BJ (cell line): ENCODE measurements around the gene KCNH3. TPM values are rescaled to one million over a fixed set of nuclear protein-coding genes. Genes with fewer than 3 reads are reported as not detected.

Source experiments
- CTCF ChIA-PET: fragments of 350-600 bp; formaldehyde crosslinking; extraction: SDS; loops from one replicate; lab custom pipeline; 2021; ENCODE audit warnings: antibody characterized with exemption, inconsistent platforms; lab: Yijun Ruan, JAX
- POLR2A ChIA-PET: fragments of 300-600 bp; sonication (Branson Sonifier 250); formaldehyde crosslinking; extraction: SDS; loops from one replicate; lab custom pipeline; 2021; ENCODE audit warnings: antibody characterized with exemption; lab: Charles Lee
- DNase-seq: peaks from one replicate; pipeline ENCODE4 v3.0.0-alpha.2; 2011; ENCODE audit warnings: low read depth
- H3K27me3 ChIP-seq: 2 replicates; pipeline ENCODE4 v1.6.0; 2011; ENCODE audit warnings: low read length; ENCODE audit not compliant: control insufficient read depth, insufficient read depth
- H3K36me3 ChIP-seq: 2 replicates; pipeline ENCODE4 v1.5.1; 2011; ENCODE audit warnings: low read length; ENCODE audit not compliant: control insufficient read depth, insufficient read depth
- H3K4me3 ChIP-seq: 2 replicates; pipeline ENCODE4 v1.5.1; 2011; ENCODE audit warnings: low read depth, mild to moderate bottlenecking, control low read depth, low read length
- CTCF ChIP-seq: IDR thresholded peaks from 2 replicates; pipeline ENCODE4 v1.5.1; 2011; ENCODE audit warnings: low read depth, mild to moderate bottlenecking, control low read depth, inconsistent platforms, low read length, moderate library complexity; ENCODE audit not compliant: insufficient read depth
- polyA plus RNA-seq: library from polyadenylated mRNA; depleted of rRNA; stranded (reverse); fragments of >200 nt; gene quantifications from 2 replicates; pipeline ENCODE4 v1.2.3, GENCODE V29; 2011

The KCNH3 gene
- polyA plus RNA-seq, 1 experiment: 0.02 TPM

GRCh38 chr12:49565406-49566265, 26.8 kb downstream of the KCNH3 start:
- POLR2A ChIA-PET: no interaction called here
- Histone ChIP-seq H3K36me3 (peaks cover 25% of the 10 kb centered on the region), H3K27me3 (no peaks in the 10 kb centered on the region), H3K4me3 (no peak overlapping the region)
- no peak for DNase-seq
- CTCF ChIA-PET: interaction anchor here (0.8 to 2.3 kb wide), 6 partner anchors 12 to 218 kb away, joined by 3 to 7 read pairs (median 4); partner anchors contain the start of gene PRPF40B
- TF ChIP-seq CTCF: no peak

- ChIA-PET CTCF (interaction anchor here (0.8 to 1.6 kb wide), 5 partner anchors 12 to 209 kb away, joined by 3 to 7 read pairs (median 5); partner anchors contain the start of gene PRPF40B), POLR2A (no interaction called here)
- no peak for DNase-seq
- Histone ChIP-seq H3K4me3 (no peak overlapping the region), H3K27me3 (no peaks in the 10 kb centered on the region), H3K36me3 (peaks cover 24% of the 10 kb centered on the region)
- no peak for TF ChIP-seq CTCF
Observed at GRCh38 chr12:49566361-49566760, 27.5 kb downstream of the KCNH3 start.

DNA sequence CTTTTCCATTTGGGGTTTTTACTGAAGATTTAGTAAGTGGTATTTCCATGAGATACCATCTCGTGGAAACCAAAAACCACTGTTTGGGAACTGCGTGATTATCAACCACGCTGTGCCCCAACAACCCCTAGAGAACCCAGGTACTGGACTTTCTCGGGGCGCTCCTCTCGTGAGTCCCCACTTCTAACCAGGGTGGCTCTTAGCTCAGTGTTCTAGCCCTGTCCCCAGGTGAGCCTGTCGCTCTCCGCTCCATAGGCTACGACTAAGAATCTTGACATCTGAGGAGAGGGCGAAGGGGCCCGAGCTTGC, 28.4 kb downstream of the KCNH3 start:
- no peaks in the 10 kb centered on the region for H3K27me3 ChIP-seq
- peak overlapping the region; percentile 71 for H3K4me3 ChIP-seq
- no peak for DNase-seq
- CTCF ChIA-PET: interaction anchor here (0.9 to 1.6 kb wide), 6 partner anchors 13 to 235 kb away, joined by 3 to 7 read pairs (median 5); partner anchors contain the start of gene PRPF40B
- peaks cover 22% of the 10 kb centered on the region for H3K36me3 ChIP-seq
- POLR2A ChIA-PET: interaction anchor here (0.6 kb wide), 1 partner anchor 32 kb away, joined by 3 read pairs; no protein-coding TSS in a partner anchor
- TF ChIP-seq CTCF: no peak

DNA sequence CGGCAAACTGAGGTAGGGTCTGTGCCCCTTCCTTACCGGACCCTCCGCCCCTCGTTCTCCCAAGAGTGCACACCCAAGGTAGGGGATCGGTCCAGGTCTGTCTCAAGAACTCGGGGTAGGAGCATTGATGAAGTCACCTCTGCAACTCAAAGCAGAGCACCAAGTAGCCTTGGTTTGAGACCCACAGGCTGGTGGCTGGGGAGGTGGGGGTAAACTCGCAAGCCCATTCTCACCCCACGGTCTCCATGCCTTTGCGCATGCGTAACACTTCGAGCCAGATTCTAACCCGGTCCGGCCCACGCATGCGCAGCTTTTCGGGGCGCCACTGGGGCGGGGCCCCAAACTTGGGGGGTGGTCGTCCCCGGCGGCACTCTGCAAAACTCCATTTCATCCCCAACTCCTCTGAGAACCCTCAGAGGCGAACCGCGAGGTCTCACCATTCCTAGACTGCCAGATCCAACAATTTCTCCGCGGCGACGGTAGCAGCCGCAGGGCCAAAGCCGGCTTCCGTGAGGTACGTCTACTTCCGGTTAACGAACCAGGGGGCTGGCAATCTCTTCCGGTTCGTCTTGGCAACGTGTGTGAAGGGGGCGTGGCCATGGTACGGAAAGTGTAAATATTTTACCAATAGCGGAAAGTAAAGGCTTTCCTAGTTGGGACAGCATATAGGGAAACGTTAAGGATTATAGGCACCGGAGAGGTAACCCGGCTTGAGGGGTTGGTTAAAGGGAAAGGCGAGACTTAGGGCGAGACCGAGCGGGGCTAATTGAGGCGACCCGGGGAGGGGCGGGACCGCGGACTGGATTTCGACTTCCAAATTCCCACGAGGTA, 29.0 kb downstream of the KCNH3 start, which contains the start of gene MCRS1:
Gene MCRS1 (minus strand): TSS at position 532 of the 831 bp plus-strand sequence. CDS start 1,411 bp downstream, outside the sequence.
- Histone ChIP-seq H3K36me3 (peaks cover 20% of the 10 kb centered on the region), H3K27me3 (no peaks in the 10 kb centered on the region), H3K4me3 (peak within 1 kb of the TSS; percentile 71)
- CTCF ChIA-PET: interaction anchor here (0.6 to 1.6 kb wide), 5 partner anchors 15 to 236 kb away, joined by 3 to 6 read pairs (median 4); no protein-coding TSS in a partner anchor
- DNase-seq: peak; percentile 37
- TF ChIP-seq CTCF: no peak
- POLR2A ChIA-PET: no interaction called here
